Dermis blood vessel endothelial cell (primary cell): ENCODE measurements around the gene MAP1LC3B2. TPM values are rescaled to one million over a fixed set of nuclear protein-coding genes. Genes with fewer than 3 reads are reported as not detected.
"Not testable (repeated sequence)": the region's sequence is repeated elsewhere in the genome, so short reads cannot be mapped to it uniquely, and the experiment has no call there.

ENCODE experiments used
- DNase-seq: peaks from one replicate; pipeline ENCODE4 v3.0.0; 2010
- total RNA-seq: library from RNA; depleted of rRNA; stranded (reverse); fragments of >200 nt; gene quantifications from 2 replicates; pipeline ENCODE4 v1.2.3, GENCODE V29; 2014

MAP1LC3B2 gene
- total RNA-seq, 1 donor from 2014 or later, result not detected

DNA sequence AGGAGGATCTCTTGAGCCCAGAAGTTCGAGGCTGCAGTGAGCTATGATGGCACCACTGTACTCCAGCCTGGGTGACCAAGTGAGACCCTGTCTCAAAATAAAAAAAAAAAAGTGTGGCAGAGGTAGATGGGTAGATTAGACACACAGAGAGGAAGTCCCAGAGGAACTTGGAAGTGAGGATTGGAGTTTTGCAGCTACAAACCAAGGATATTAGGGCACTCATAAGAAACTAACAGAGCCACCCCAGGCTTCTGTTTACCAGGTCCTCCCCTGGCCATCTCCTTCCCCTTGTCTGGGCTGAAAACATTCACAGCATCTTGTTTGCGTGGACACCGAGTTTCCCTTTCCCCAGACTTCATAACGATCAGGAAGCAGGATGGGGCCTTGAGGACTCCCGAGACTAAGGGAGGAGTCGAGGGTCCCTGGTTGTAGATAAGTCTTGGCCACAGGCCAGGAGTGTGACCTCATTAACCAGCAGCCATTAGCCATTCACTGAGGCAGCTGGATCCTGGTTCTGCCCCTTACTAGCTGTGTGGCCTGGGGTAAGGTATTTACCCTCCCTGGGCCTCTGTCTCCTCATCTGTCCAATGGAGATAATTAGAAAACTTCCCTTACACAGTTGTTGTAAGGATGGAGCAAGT lies 2.1 kb downstream of the MAP1LC3B2 start:
- peak; percentile 4 for DNase-seq

GRCh38 chr12:116562090-116562489 lies 2.9 kb downstream of the MAP1LC3B2 start:
- DNase-seq, result no peak

DNA sequence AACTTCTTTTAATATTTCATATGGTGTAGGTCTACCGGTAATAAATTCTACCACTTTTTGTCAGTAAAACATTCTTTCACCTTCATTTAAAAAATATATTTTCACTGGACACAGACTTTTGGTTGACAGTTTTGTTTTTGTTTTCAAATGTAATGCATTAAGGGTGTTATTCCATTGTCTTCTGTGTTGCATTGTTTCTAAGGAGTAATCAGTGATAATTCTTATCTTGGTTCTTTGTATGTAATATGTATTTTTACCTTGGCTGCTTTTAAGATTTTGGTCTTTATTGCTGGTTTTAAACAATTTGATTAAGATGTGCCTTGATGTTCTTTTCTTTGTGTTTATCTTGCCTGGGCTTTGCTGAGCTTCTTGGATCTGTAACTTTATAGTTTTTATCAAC lies 4.1 kb downstream of the MAP1LC3B2 start:
- no peak for DNase-seq

- no peak for DNase-seq
Measured at GRCh38 chr12:116564080-116564479, 4.9 kb downstream of the MAP1LC3B2 start.

DNA sequence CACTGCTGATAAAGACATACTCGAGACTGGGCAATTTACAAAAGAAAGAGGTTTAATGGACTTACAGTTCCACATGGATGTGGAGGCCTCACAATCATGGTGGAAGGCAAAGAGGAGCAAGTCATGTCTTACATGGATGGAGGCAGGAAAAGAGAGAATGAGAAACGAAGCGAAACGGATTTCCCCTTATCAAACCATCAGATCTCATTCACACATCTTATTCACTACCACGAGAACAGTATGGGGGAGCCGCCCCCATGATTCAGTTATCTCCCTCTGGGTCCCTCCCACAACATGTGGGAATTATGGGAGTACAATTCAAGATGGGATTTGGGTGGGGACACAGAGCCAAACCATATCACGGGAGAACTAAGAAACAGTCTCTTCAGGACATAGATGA lies 6.0 kb downstream of the MAP1LC3B2 start:
- DNase-seq, result not testable (repeated sequence)

- DNase-seq, result no peak
Measured at GRCh38 chr12:116565963-116566362, 6.8 kb downstream of the MAP1LC3B2 start.

GRCh38 chr12:116568203-116568602 lies 9.0 kb downstream of the MAP1LC3B2 start:
- DNase-seq, result no peak

DNA sequence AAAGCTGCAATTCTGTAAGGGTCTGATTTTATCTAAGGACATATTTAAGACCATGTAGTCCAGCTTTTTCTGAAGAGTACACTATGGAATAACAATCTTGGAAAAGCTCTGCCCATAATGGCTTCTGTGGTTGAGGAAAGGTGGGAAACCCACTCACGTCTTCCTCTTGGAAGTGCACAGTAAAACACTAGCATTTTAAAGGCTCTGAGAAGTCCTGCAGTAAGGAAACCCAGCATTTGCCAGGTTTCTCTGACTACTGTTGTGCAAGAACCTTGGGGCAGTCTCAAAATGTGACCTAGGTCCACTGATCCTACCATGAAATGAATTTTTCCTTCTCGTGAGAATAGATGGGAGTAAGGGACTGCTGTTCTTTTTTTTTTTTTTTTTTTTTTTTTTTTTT lies 11.9 kb downstream of the MAP1LC3B2 start:
- DNase-seq, result no peak

- DNase-seq, result no peak
Measured at GRCh38 chr12:116573776-116574175, 14.6 kb downstream of the MAP1LC3B2 start.

GRCh38 chr12:116575754-116576153 lies 16.6 kb downstream of the MAP1LC3B2 start:
- DNase-seq, result not testable (repeated sequence)

- DNase-seq, result no peak
Measured at GRCh38 chr12:116577154-116577561, 18.0 kb downstream of the MAP1LC3B2 start.

GRCh38 chr12:116578051-116578450 lies 18.9 kb downstream of the MAP1LC3B2 start:
- no peak for DNase-seq

- no peak for DNase-seq
Measured at GRCh38 chr12:116582610-116583009, 23.4 kb downstream of the MAP1LC3B2 start.

- no peak for DNase-seq
Measured at GRCh38 chr12:116583129-116583694, 24.0 kb downstream of the MAP1LC3B2 start.

GRCh38 chr12:116587270-116587669 lies 28.1 kb downstream of the MAP1LC3B2 start:
- no peak for DNase-seq

DNA sequence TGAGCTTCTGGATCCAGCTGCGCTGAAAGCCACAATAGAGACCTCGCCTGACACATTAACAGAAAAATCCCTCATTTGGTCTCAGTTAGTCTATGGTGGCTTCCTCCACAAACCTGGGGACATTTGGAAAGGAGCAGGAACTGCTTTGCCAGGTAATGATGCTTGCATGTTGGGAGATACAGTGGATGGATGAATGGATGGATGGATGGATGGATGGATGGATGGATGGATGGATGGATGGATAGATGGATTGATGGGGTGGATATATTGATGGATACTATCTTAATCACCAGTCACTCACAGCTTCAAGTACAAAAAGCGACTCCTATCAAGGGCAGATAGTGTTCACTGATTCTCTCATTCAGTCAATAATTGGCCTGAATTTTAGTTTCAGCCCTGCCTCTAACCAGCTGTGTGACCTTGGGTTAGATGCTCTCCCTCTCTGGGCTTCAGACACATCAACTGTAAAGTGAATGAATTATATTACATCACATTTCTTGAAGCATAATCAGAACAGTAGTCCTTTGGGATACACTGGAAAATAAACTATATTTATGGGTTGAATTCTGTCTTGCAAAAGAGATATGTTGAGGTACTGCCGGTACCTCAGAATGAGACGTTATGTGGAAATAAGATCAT lies 29.3 kb downstream of the MAP1LC3B2 start:
- DNase-seq, result no peak

DNA sequence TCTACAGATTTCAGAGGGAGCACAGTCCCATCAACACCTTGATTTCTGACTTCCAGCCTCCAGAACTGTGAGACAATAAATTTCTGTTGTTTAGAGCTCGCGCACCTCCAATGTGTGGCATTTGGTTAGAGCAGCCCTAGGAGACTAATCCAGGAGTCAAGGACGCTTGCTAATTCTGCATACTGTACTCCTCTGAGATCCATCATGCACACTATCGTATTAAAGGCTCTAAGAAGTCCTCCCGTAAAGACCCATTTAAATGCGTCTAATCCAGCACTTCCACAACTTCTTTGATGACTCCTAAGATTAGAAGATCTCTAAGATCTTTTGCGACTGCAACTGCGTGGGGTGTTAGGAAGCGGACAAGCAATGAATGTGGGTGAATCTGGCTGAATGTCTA lies 30.4 kb downstream of the MAP1LC3B2 start:
- DNase-seq, result no peak

DNA sequence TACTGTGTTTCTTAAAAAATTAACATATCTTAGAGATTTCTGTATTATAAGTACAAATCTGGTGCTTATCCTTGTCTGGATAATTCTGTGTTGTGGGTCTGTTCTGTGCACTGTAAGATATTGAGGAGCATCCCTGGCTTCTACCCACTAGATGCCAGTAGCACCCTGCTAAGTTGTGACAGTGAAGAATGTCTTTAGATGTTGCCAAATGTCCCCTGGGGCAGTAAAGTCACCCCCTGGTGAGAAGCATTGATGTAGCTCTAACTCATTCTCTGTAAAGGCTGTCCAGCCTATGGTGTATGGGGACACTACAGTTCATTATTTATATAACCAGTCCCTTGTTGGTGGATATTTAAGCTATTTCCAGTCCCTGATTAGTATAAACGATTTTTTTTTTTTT lies 31.4 kb downstream of the MAP1LC3B2 start:
- no peak for DNase-seq

- DNase-seq, result no peak
Measured at GRCh38 chr12:116591855-116592637, 32.9 kb downstream of the MAP1LC3B2 start.

DNA sequence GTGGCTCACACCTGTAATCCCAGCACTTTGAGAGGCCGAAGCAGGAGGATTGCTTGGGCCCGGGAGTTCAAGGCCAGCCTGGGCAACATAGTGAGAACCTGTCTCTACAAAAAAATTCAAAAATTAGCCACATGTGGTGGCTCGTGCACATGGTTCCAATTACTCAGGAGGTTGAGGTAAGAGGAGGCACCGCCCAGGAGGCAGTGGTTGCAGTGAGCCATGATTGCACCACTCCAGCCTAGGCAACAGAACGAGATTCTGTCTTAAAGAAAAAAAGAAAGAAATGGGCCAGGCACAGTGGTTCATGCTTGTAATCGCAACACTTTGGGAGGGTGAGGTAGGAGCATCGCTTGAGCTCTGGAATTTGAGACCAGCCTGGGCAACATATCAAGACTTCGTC lies 33.5 kb downstream of the MAP1LC3B2 start:
- DNase-seq, result no peak

DNA sequence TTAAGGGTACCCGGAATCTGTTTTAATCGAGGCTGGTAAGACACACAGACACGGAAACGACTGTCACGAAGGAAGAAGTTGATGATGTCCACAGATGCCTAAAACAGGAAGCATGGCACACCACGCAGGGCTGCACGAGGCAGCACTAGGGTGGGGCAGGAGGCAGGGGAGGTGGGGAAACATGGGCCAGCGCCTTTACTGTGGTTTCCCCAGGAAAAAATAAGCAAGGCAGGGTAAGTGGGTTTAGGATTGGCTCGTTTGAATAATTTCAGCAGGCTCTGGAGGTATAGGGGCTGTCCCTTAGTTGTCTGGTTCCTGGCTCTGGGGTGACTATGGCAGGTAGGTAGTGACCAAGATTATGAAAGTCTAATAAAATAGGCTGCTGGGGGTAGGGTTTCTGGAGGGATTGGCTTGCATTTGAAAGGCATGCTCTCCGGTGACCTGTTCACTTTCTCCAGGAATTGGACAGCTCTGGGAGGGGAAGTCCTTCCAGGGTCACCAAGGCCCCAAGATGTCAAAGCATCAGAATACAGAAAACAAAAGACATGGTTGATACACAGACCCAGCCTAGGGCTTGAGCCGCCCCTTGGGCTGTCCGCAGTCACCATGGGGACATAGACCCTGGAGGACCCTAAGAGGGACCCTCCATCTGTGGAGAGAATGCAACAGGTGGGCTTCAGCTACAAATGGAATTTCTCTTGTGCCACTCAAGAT lies 35.3 kb downstream of the MAP1LC3B2 start:
- no peak for DNase-seq

GRCh38 chr12:116595186-116595585 lies 36.0 kb downstream of the MAP1LC3B2 start:
- no peak for DNase-seq

DNA sequence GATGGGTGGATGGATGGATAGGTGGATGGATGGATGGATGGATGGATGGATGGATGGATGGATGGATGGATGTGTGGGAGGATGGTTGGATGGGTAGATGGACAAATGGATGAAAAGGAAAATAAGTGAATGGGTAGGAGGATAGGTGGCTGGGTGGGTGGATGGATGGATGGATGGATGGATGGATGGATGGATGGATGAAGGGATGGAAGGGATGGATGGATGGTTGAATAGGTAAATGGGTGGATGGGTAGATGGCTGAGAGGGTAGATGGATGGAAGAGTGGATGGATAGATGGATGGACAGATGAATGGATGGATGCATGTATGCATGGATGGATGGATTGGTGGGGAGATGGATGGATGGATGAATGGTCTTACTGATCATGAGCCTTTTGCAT lies 36.5 kb downstream of the MAP1LC3B2 start:
- no peak for DNase-seq
